Activated B cell treated with CpG ODN at 0.5 μM for 24 hours (primary cell): ENCODE data around the gene HSD17B8. TPM values are rescaled to one million over a fixed set of nuclear protein-coding genes. Genes with fewer than 3 reads are reported as not detected.

Source experiments
- ATAC-seq: fragments of 200-7000 bp; cut with Tn5 transposase; one replicate; pipeline ENCODE4 v1.10.0; 2021; ENCODE audit warnings: low read depth, mild to moderate bottlenecking, moderate library complexity
- CTCF ChIA-PET: fragments of 350-600 bp; sonication (Branson Sonifier 250); formaldehyde crosslinking; loops from one replicate; lab custom pipeline; 2021; ENCODE audit warnings: antibody characterized with exemption; lab: Charles Lee
- POLR2A ChIA-PET: fragments of 350-600 bp; sonication (Branson Sonifier 250); formaldehyde crosslinking; loops from one replicate; lab custom pipeline; 2021; ENCODE audit warnings: antibody characterized with exemption; lab: Charles Lee
- DNase-seq: peaks from one replicate; pipeline ENCODE4 v3.0.0; 2022
- H3K27ac Mint-ChIP-seq: one replicate; pipeline ENCODE4 v1.8.0; 2020; ENCODE audit warnings: mixed read lengths
- H3K27me3 Mint-ChIP-seq: one replicate; pipeline ENCODE4 v1.8.0; 2021; ENCODE audit warnings: mixed read lengths
- H3K36me3 Mint-ChIP-seq: one replicate; pipeline ENCODE4 v1.8.0; 2021; ENCODE audit warnings: low read depth, mixed read lengths
- H3K4me1 Mint-ChIP-seq: one replicate; pipeline ENCODE4 v1.8.0; 2021; ENCODE audit warnings: mixed read lengths
- H3K4me3 Mint-ChIP-seq: one replicate; pipeline ENCODE4 v1.8.0; 2020; ENCODE audit warnings: mild to moderate bottlenecking, mixed read lengths
- H3K9me3 Mint-ChIP-seq: one replicate; pipeline ENCODE4 v1.8.0; 2020; ENCODE audit warnings: mixed read lengths
- intact Hi-C: fragments of 100-400 bp; cut with micrococcal nuclease; formaldehyde crosslinking; loops from one replicate; pipeline ENCODE4 v1.15.1; 2024
- total RNA-seq: library from RNA; stranded (reverse); gene quantifications from 2 replicates; pipeline ENCODE4 v1.2.3, GENCODE V29; 2022
- TF ChIP-seq, protein P1 (sequence below): fragments of 200-600 bp; IDR thresholded peaks from one replicate; pipeline ENCODE4 v1.8.0; 2022; ENCODE audit warnings: antibody characterized with exemption, mild to moderate bottlenecking

Gene HSD17B8
- total RNA-seq, 1 donor from 2014 or later: 12.3 TPM

DNA sequence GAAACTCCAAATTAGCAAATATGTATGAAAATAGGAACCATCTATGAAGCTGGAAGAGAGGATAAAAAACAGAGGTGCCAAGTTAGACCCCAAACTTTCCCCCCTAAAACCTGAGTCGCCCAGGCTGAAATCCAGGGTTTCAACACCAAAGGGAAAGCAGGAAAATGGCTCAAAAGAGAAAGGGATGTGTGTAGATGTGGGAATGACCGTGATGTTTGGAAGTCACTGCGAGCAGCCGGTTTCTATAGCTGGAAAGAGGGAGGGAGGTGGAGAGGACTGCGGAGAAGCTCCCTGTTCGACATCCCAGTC lies 8.4 kb downstream of the HSD17B8 start:
- peaks cover 29% of the 10 kb centered on the region for H3K27me3 Mint-ChIP-seq
- ChIA-PET CTCF (no interaction called here), POLR2A (no interaction called here)
- intact Hi-C loops: no loop called here
- DNase-seq: no peak
- H3K27ac Mint-ChIP-seq: no peak overlapping the region
- H3K4me3 Mint-ChIP-seq: peak overlapping the region; percentile 67
- TF ChIP-seq, protein P1, sequence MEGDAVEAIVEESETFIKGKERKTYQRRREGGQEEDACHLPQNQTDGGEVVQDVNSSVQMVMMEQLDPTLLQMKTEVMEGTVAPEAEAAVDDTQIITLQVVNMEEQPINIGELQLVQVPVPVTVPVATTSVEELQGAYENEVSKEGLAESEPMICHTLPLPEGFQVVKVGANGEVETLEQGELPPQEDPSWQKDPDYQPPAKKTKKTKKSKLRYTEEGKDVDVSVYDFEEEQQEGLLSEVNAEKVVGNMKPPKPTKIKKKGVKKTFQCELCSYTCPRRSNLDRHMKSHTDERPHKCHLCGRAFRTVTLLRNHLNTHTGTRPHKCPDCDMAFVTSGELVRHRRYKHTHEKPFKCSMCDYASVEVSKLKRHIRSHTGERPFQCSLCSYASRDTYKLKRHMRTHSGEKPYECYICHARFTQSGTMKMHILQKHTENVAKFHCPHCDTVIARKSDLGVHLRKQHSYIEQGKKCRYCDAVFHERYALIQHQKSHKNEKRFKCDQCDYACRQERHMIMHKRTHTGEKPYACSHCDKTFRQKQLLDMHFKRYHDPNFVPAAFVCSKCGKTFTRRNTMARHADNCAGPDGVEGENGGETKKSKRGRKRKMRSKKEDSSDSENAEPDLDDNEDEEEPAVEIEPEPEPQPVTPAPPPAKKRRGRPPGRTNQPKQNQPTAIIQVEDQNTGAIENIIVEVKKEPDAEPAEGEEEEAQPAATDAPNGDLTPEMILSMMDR: no peak
- peaks cover 26% of the 10 kb centered on the region for H3K36me3 Mint-ChIP-seq
- no peaks in the 10 kb centered on the region for H3K9me3 Mint-ChIP-seq
- peaks cover 26% of the 10 kb centered on the region for H3K4me1 Mint-ChIP-seq
- ATAC-seq: no peak

DNA sequence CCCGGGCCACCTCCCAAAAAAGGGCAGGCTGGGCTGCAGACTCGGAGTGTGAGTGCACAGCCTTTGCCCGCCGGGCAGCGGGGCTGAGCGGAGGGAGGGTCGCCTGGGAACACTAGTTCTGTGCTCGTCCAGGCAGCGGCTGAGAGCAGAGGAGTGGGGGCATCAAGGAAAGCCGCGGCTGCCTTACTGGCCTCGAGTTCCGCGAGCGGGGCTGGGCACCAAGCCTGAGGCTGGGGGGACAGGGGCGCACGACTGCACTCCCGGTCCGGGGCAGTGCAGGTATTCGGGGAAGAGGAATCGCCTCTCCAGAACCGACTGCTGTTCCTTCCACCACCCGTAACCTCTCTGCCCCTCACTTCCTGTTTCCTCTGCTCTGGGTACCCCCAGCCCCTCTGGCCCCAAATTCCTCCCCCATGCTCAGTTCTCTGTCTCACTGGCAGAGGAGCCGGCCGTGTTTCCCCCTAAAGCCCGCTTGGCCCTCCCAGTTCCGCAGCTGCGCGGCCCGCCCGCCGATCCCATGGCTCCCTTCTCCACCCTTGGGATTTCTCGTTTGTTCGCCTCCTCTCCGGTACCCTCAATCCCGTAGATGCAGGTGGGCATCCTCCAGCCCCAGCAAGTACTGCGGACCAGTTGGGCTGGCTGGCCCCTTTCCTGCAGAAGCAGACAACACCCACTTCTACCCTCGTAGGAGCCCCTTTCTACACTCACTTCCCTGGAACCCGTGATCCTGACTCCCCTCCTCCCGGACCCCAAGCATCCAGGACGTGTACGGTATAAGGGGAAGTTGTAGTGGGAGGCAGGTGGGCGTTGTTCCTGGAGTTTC lies 8.9 kb downstream of the HSD17B8 start:
- peak; percentile 9 for ATAC-seq
- intact Hi-C loops: no loop called here
- ChIA-PET POLR2A (no interaction called here), CTCF (no interaction called here)
- H3K27me3 Mint-ChIP-seq: peaks cover 34% of the 10 kb centered on the region
- H3K4me1 Mint-ChIP-seq: peaks cover 26% of the 10 kb centered on the region
- DNase-seq: no peak
- H3K4me3 Mint-ChIP-seq: peak overlapping the region; percentile 67
- TF ChIP-seq, protein P1: no peak
- no peaks in the 10 kb centered on the region for H3K9me3 Mint-ChIP-seq
- no peak overlapping the region for H3K27ac Mint-ChIP-seq
- peaks cover 26% of the 10 kb centered on the region for H3K36me3 Mint-ChIP-seq

DNA sequence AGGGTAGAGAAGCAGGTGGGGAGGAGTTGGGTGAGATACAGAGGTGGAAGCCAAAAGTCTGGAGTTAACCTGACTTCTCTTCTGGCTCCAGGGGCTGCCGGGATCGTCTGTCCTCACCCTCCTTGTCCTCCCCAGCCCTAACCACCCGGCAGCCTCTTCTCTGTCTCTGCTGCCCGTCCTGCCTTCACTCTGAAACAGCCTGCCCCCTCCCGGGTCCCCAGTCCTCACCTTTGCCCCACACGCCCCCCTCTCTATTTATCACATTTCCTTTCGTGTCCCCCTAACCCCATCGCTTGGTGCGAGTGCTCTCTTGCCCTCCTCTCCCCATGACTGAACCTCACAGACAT lies 9.5 kb downstream of the HSD17B8 start:
- H3K9me3 Mint-ChIP-seq: no peaks in the 10 kb centered on the region
- ChIA-PET POLR2A (no interaction called here), CTCF (no interaction called here)
- peaks cover 26% of the 10 kb centered on the region for H3K36me3 Mint-ChIP-seq
- no peak overlapping the region for H3K27ac Mint-ChIP-seq
- peaks cover 38% of the 10 kb centered on the region for H3K27me3 Mint-ChIP-seq
- no peak for ATAC-seq
- intact Hi-C loops: no loop called here
- H3K4me3 Mint-ChIP-seq: peak overlapping the region; percentile 67
- no peak for DNase-seq
- TF ChIP-seq, protein P1: no peak
- peaks cover 22% of the 10 kb centered on the region for H3K4me1 Mint-ChIP-seq

DNA sequence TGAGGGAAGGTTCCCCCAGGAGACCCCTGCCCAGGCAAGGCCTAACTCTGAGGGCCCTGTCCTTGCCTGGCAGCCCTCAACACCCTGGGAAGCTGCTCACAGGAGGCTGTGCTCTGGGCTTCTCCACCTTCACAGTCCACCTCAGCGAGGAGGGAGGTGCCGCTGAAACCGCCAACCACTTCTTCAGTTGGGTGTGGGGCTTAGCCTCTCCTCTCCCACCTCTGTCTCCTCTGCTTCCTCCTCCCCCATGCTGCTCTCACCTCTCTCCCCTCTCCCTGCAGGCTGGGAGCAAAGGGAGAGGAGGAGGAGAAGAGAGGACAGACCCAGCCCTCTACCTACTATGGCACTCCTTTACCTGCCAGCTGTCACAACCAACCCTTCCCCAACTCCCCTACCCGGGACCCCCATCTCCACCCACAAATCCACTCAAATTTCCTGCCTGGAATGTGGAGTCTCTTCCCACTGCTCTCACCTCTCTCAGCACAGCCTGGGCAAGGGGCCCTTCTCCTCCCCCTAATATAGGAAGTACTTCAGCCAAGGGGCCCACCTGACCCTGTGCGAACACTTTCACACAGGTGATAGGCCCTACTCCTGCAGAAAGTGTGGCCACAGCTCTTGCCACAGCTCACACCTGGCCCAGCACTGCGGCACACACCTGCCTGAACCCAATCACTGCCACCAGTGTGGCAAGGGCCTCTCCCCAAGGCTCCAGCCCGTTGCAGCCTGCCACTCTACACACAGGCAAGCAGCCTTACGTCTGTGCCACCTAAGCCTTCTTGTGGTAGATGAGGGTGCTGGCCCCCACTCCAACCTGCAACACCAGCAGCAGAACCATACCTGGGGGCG lies 11.0 kb downstream of the HSD17B8 start:
- peaks cover 15% of the 10 kb centered on the region for H3K36me3 Mint-ChIP-seq
- peaks cover 18% of the 10 kb centered on the region for H3K4me1 Mint-ChIP-seq
- TF ChIP-seq, protein P1: no peak
- no peak overlapping the region for H3K27ac Mint-ChIP-seq
- DNase-seq: no peak
- POLR2A ChIA-PET: no interaction called here
- peaks cover 45% of the 10 kb centered on the region for H3K27me3 Mint-ChIP-seq
- no peaks in the 10 kb centered on the region for H3K9me3 Mint-ChIP-seq
- H3K4me3 Mint-ChIP-seq: no peak overlapping the region
- CTCF ChIA-PET: no interaction called here
- no peak for ATAC-seq
- intact Hi-C loops: no loop called here

DNA sequence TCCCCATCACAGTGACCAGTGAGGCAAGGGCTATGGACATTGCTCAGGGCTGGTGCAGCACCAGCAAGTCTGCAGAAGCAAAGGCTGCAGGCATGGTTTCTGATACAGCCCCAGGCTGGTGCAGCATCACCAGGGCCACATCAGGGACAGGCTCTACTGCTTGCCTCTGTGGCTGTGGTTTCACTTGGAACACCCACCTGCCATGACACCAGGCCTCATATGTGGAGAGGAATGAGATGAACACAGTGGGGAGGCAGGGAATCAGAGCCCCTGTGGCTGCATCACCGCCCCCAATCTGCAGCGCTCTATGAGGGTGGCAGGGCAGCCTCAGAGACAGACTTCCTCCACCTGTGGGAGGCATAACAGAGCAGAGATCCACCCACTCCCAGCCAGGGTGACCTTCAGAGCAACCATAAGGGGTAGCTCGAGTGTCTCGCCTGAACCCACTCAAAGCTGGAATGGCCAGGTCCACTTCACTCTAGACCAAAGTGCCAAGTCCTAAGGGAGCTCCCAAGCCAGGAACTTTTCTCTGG lies 11.7 kb downstream of the HSD17B8 start:
- CTCF ChIA-PET: no interaction called here
- TF ChIP-seq, protein P1: no peak
- DNase-seq (no peak), ATAC-seq (no peak)
- Mint-ChIP-seq H3K4me1 (peaks cover 18% of the 10 kb centered on the region), H3K27me3 (peaks cover 46% of the 10 kb centered on the region), H3K4me3 (no peak overlapping the region), H3K36me3 (peaks cover 10% of the 10 kb centered on the region), H3K27ac (no peak overlapping the region), H3K9me3 (no peaks in the 10 kb centered on the region)
- intact Hi-C loops: no loop called here
- POLR2A ChIA-PET: no interaction called here
